Ovary (tissue), 9 donors: ENCODE measurements around the gene SND1. TPM values are rescaled to one million over a fixed set of nuclear protein-coding genes. Genes with fewer than 3 reads are reported as not detected.

ENCODE experiments used
- DNase-seq, 5 donors: peaks; one replicate each; pipeline ENCODE4 v3.0.0-alpha.2; 2019 to 2020
- H3K27ac ChIP-seq, 2 donors: fragments of 200-600 bp; one replicate each; pipeline versions ENCODE4 v1.5.1 to v1.8.0; 2019 to 2022
- H3K27me3 ChIP-seq: fragments of 200-600 bp; one replicate; pipeline ENCODE4 v1.8.0; 2022
- H3K36me3 ChIP-seq: fragments of 200-600 bp; sonication (generic); one replicate; pipeline ENCODE4 v1.5.1; 2019
- H3K4me1 ChIP-seq: one replicate; pipeline ENCODE4 v1.8.1; 2013; ENCODE audit warnings: mild to moderate bottlenecking, moderate library complexity; ENCODE audit not compliant: insufficient read depth
- H3K4me3 ChIP-seq: fragments of 200-600 bp; sonication (generic); one replicate; pipeline ENCODE4 v1.5.1; 2017
- H3K9me3 ChIP-seq, 2 donors: fragments of 200-600 bp in 1 of 2; sonication (generic) in 1 of 2; one replicate each; pipeline versions ENCODE4 v1.5.1 to v1.8.1; 2013 to 2019; ENCODE audit warnings: mild to moderate bottlenecking in 1 of 2, moderate library complexity in 1 of 2
- EP300 ChIP-seq: sonication (generic); formaldehyde crosslinking; IDR thresholded peaks from one replicate; pipeline ENCODE4 v1.6.1; 2017; ENCODE audit warnings: antibody characterized with exemption
- POLR2A ChIP-seq: fragments of 450-650 bp; IDR thresholded peaks from one replicate; pipeline ENCODE4 v1.6.1; 2017; ENCODE audit warnings: antibody characterized with exemption, mild to moderate bottlenecking, moderate library complexity
- WGBS, 3 donors: extraction: QIAGEN DNeasy Blood & Tissue Kit in 1 of 3; methylation state at CpG; one replicate each; pipeline versions ENCODE4 v1.1.5 to v1.1.7; 2013 to 2017; 5-methylcytosine and 5-hydroxymethylcytosine counted together
- intact Hi-C, 4 donors: fragments of 100-400 bp; cut with DNase I; formaldehyde crosslinking; loops; one replicate each; pipeline versions ENCODE4 v1.11.0 to v1.15.1; 2022 to 2023
- polyA plus RNA-seq, 2 donors: library from polyadenylated mRNA; stranded (reverse); fragments of 200-250 nt in 1 of 2; fragments of 350-450 nt in 1 of 2; fragmentation: Illumina TruSeq in 1 of 2; extraction: RNeasy Lipid Tissue Mini Kit (QIAGEN cat#74804) in 1 of 2; gene quantifications; one replicate each; pipeline ENCODE4 v1.2.3, GENCODE V29; 2013 to 2014
- total RNA-seq, 7 donors: library from RNA; depleted of rRNA in 2 of 7; stranded (reverse); fragments of >200 nt in 2 of 7; fragmentation: NEBNext Ultra II Directional in 3 of 7; extraction: Animal tissue kit (Norgen Biotek cat#: 25700) in 3 of 7; gene quantifications; one replicate each; pipeline versions ENCODE4 v1.1.0 to v1.2.4, GENCODE V29; 2016 to 2023
- TF ChIP-seq, protein P1 (sequence below), 3 donors: fragments of 450-650 bp in 2 of 3; fragments of 200-600 bp in 1 of 3; IDR thresholded peaks; one replicate each; pipeline versions ENCODE4 v1.5.1 to v1.8.0; 2016 to 2022; ENCODE audit warnings: antibody characterized with exemption in 3 of 3, mild to moderate bottlenecking in 1 of 3
- donor health status: DM: no; HTN: no; CAD: no; lungs with moderate emphysema.
- donor health status: DM: no; HTN: no; CAD: no.
- donor health status: Bipolar disorder and iron deficiency.
- donor health status: DM: yes; HTN: yes; CAD: no.
- donor health status: DM: no; HTN: no; CAD: no.
- donor health status: DM: yes; HTN: yes; CAD: no.

The SND1 gene
- total and polyA plus RNA-seq, 9 donors: 91.4 to 297 (median 182) TPM

GRCh38 chr7:127903892-127904669 is 252.1 kb downstream of the SND1 start:
- intact Hi-C loops: no loop called here
- no peaks in the 10 kb centered on the region for H3K27me3 ChIP-seq
- H3K9me3 ChIP-seq: no peaks in the 10 kb centered on the region
- WGBS, 3 donors: 77 to 80% (median 78%) methylated on average over 4 of the region's 4 CpGs
- no peak overlapping the region for H3K27ac ChIP-seq
- H3K4me3 ChIP-seq: no peak overlapping the region
- no peak for TF ChIP-seq POLR2A
- TF ChIP-seq, protein P1, sequence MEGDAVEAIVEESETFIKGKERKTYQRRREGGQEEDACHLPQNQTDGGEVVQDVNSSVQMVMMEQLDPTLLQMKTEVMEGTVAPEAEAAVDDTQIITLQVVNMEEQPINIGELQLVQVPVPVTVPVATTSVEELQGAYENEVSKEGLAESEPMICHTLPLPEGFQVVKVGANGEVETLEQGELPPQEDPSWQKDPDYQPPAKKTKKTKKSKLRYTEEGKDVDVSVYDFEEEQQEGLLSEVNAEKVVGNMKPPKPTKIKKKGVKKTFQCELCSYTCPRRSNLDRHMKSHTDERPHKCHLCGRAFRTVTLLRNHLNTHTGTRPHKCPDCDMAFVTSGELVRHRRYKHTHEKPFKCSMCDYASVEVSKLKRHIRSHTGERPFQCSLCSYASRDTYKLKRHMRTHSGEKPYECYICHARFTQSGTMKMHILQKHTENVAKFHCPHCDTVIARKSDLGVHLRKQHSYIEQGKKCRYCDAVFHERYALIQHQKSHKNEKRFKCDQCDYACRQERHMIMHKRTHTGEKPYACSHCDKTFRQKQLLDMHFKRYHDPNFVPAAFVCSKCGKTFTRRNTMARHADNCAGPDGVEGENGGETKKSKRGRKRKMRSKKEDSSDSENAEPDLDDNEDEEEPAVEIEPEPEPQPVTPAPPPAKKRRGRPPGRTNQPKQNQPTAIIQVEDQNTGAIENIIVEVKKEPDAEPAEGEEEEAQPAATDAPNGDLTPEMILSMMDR (IDR thresholded peaks at IDR 0.05): no peak
- no peak for TF ChIP-seq EP300
- H3K4me1 ChIP-seq: peaks cover 4% of the 10 kb centered on the region
- H3K36me3 ChIP-seq: no peaks in the 10 kb centered on the region
- no peak for DNase-seq

GRCh38 chr7:127904670-127904985 is 252.6 kb downstream of the SND1 start:
- Histone ChIP-seq H3K27ac (no peak overlapping the region), H3K4me1 (peaks cover 4% of the 10 kb centered on the region), H3K27me3 (no peaks in the 10 kb centered on the region), H3K9me3 (no peaks in the 10 kb centered on the region), H3K36me3 (no peaks in the 10 kb centered on the region), H3K4me3 (no peak overlapping the region)
- intact Hi-C loops: no loop called here
- 73 to 78% (median 75%) methylated on average over 6 of the region's 6 CpGs for WGBS, 3 donors
- TF ChIP-seq, protein P1 (IDR thresholded peaks at IDR 0.05): no peak
- TF ChIP-seq EP300: no peak
- no peak for DNase-seq

- Histone ChIP-seq H3K36me3 (no peaks in the 10 kb centered on the region), H3K27ac (no peak overlapping the region), H3K9me3 (no peaks in the 10 kb centered on the region), H3K4me3 (no peak overlapping the region), H3K4me1 (peaks cover 4% of the 10 kb centered on the region), H3K27me3 (no peaks in the 10 kb centered on the region)
- intact Hi-C loops: no loop called here
- TF ChIP-seq POLR2A (no peak), EP300 (no peak)
- TF ChIP-seq, protein P1 (IDR thresholded peaks at IDR 0.05): no peak
- DNase-seq: no peak
Observed at GRCh38 chr7:127905021-127905420, 253.0 kb downstream of the SND1 start.

- no peak for DNase-seq
- intact Hi-C loops: no loop called here
- Histone ChIP-seq H3K27ac (no peak overlapping the region), H3K9me3 (no peaks in the 10 kb centered on the region), H3K36me3 (no peaks in the 10 kb centered on the region), H3K4me3 (no peak overlapping the region), H3K4me1 (peaks cover 4% of the 10 kb centered on the region), H3K27me3 (no peaks in the 10 kb centered on the region)
- no peak for TF ChIP-seq EP300
- TF ChIP-seq POLR2A: no peak
- TF ChIP-seq, protein P1 (IDR thresholded peaks at IDR 0.05): no peak
- 94 to 96% (median 96%) methylated on average over 2 of the region's 2 CpGs for WGBS, 3 donors
Observed at GRCh38 chr7:127905491-127906330, 253.7 kb downstream of the SND1 start.
